H9 (cell line): ENCODE measurements around the gene SLC12A8. TPM values are rescaled to one million over a fixed set of nuclear protein-coding genes. Genes with fewer than 3 reads are reported as not detected.
A peak's percentile ranks its signal among the peaks of the same experiment; 100 is the strongest.

Experiments
- DNase-seq: peaks from one replicate; pipeline ENCODE4 v3.0.0-alpha.2; 2017
- H2AFZ ChIP-seq: one replicate; pipeline ENCODE4 v1.6.1; 2013; ENCODE audit warnings: mild to moderate bottlenecking, low read length, control low read depth, moderate library complexity
- H2AK5ac ChIP-seq: 2 replicates; pipeline ENCODE4 v1.6.1; 2013; ENCODE audit warnings: low read length, control low read depth, mixed read lengths; ENCODE audit not compliant: insufficient read length
- H2BK120ac ChIP-seq: one replicate; pipeline ENCODE4 v1.6.1; 2013; ENCODE audit warnings: low read depth, mild to moderate bottlenecking, low read length, control low read depth, inconsistent platforms; ENCODE audit not compliant: poor library complexity, severe bottlenecking
- H2BK12ac ChIP-seq: 2 replicates; pipeline ENCODE4 v1.6.1; 2013; ENCODE audit warnings: low read length, control low read depth, mixed read lengths, low read depth; ENCODE audit not compliant: insufficient read length
- H2BK15ac ChIP-seq: 2 replicates; pipeline ENCODE4 v1.6.1; 2013; ENCODE audit warnings: low read depth, low read length, control low read depth
- H2BK20ac ChIP-seq: one replicate; pipeline ENCODE4 v1.6.1; 2013; ENCODE audit warnings: low read depth, mild to moderate bottlenecking, low read length, control low read depth, inconsistent platforms; ENCODE audit not compliant: poor library complexity, severe bottlenecking
- H2BK5ac ChIP-seq: 2 replicates; pipeline ENCODE4 v1.6.1; 2013; ENCODE audit warnings: low read length, control low read depth, mixed read lengths; ENCODE audit not compliant: insufficient read length
- H3K14ac ChIP-seq: 2 replicates; pipeline ENCODE4 v1.6.1; 2013; ENCODE audit warnings: low read length, control low read depth; ENCODE audit not compliant: insufficient read depth
- H3K18ac ChIP-seq: 2 replicates; pipeline ENCODE4 v1.6.1; 2013; ENCODE audit warnings: low read depth, mild to moderate bottlenecking, mixed read lengths, low read length, control low read depth; ENCODE audit not compliant: insufficient read length
- H3K23ac ChIP-seq: 2 replicates; pipeline ENCODE4 v1.6.1; 2013; ENCODE audit warnings: low read length, control low read depth, mixed read lengths, low read depth; ENCODE audit not compliant: insufficient read length
- H3K23me2 ChIP-seq: 2 replicates; pipeline ENCODE4 v1.6.1; 2013; ENCODE audit warnings: low read depth, mild to moderate bottlenecking, mixed read lengths, low read length, control low read depth; ENCODE audit not compliant: insufficient read length, poor library complexity, severe bottlenecking
- H3K27ac ChIP-seq: 2 replicates; pipeline ENCODE4 v1.5.1; 2013; ENCODE audit warnings: low read length, control low read depth, mixed read lengths, low read depth; ENCODE audit not compliant: insufficient read length
- H3K27me3 ChIP-seq: 2 replicates; pipeline ENCODE4 v1.6.1; 2013; ENCODE audit warnings: low read length, control low read depth, inconsistent platforms; ENCODE audit not compliant: insufficient read depth
- H3K4ac ChIP-seq: 2 replicates; pipeline ENCODE4 v1.6.1; 2013; ENCODE audit warnings: low read depth, mild to moderate bottlenecking, control low read depth, inconsistent platforms, low read length, moderate library complexity
- H3K4me1 ChIP-seq: 2 replicates; pipeline ENCODE4 v1.6.1; 2013; ENCODE audit warnings: low read length, control low read depth, inconsistent platforms; ENCODE audit not compliant: insufficient read depth
- H3K4me2 ChIP-seq: 2 replicates; pipeline ENCODE4 v1.6.1; 2013; ENCODE audit warnings: low read length, control low read depth, mixed read lengths; ENCODE audit not compliant: insufficient read length, insufficient read depth
- H3K56ac ChIP-seq: 2 replicates; pipeline ENCODE4 v1.6.1; 2013; ENCODE audit warnings: low read depth, mild to moderate bottlenecking, mixed read lengths, low read length, control low read depth; ENCODE audit not compliant: insufficient read length
- H3K79me1 ChIP-seq: 2 replicates; pipeline ENCODE4 v1.6.1; 2013; ENCODE audit warnings: low read depth, mild to moderate bottlenecking, moderate library complexity, low read length, control low read depth, inconsistent platforms; ENCODE audit not compliant: insufficient read depth, poor library complexity, severe bottlenecking
- H3K79me2 ChIP-seq: 2 replicates; pipeline ENCODE4 v1.6.1; 2013; ENCODE audit warnings: low read length, control low read depth, inconsistent platforms; ENCODE audit not compliant: insufficient read depth
- H3K9ac ChIP-seq: 2 replicates; pipeline ENCODE4 v1.6.1; 2013; ENCODE audit warnings: low read length, control low read depth, mixed read lengths; ENCODE audit not compliant: insufficient read length; ENCODE audit errors: extremely low read depth
- H3K9me3 ChIP-seq: one replicate; pipeline ENCODE4 v1.6.1; 2013; ENCODE audit warnings: low read depth, low read length, inconsistent platforms; ENCODE audit not compliant: control insufficient read depth
- H3T11ph ChIP-seq: one replicate; pipeline ENCODE4 v1.6.1; 2013; ENCODE audit warnings: mild to moderate bottlenecking, low read length, control low read depth, inconsistent platforms
- H4K20me1 ChIP-seq: one replicate; pipeline ENCODE4 v1.6.1; 2013; ENCODE audit not compliant: control insufficient read depth, insufficient read length, insufficient read depth
- H4K5ac ChIP-seq: 2 replicates; pipeline ENCODE4 v1.6.1; 2013; ENCODE audit warnings: low read depth, mild to moderate bottlenecking, mixed read lengths, low read length, control low read depth; ENCODE audit not compliant: insufficient read length
- H4K8ac ChIP-seq: replicated peaks from 2 replicates; pipeline ENCODE4 v1.6.1; 2013; ENCODE audit warnings: low read length, control low read depth, mixed read lengths, low read depth; ENCODE audit not compliant: insufficient read length
- H4K91ac ChIP-seq: 2 replicates; pipeline ENCODE4 v1.6.1; 2013; ENCODE audit warnings: low read depth, mild to moderate bottlenecking, moderate library complexity, mixed read lengths, low read length, control low read depth; ENCODE audit not compliant: insufficient read length
- H3K27ac Mint-ChIP-seq, 3 experiments: 2 replicates in 2 of 3; 3 replicates in 1 of 3; pipeline ENCODE4 v1.8.0; 2020 to 2021; ENCODE audit warnings: mixed read lengths in 3 of 3, mild to moderate bottlenecking in 1 of 3, moderate library complexity in 1 of 3
- H3K27me3 Mint-ChIP-seq: 2 replicates; pipeline ENCODE4 v1.8.0; 2021; ENCODE audit warnings: low read depth, mild to moderate bottlenecking, moderate library complexity, mixed read lengths
- H3K36me3 Mint-ChIP-seq, 3 experiments: 2 replicates in 2 of 3; 3 replicates in 1 of 3; pipeline ENCODE4 v1.8.0; 2020 to 2021; ENCODE audit warnings: low read depth in 3 of 3, mixed read lengths in 3 of 3; ENCODE audit not compliant: insufficient read depth in 1 of 3
- H3K4me1 Mint-ChIP-seq, 2 experiments: 2 replicates each; pipeline ENCODE4 v1.8.0; 2020; ENCODE audit warnings: mixed read lengths in 2 of 2
- H3K4me3 Mint-ChIP-seq, 2 experiments: 2 replicates in 1 of 2; 3 replicates in 1 of 2; pipeline ENCODE4 v1.8.0; 2020 to 2021; ENCODE audit warnings: mild to moderate bottlenecking in 2 of 2, mixed read lengths in 2 of 2, moderate library complexity in 1 of 2
- H3K9me3 Mint-ChIP-seq, 2 experiments: 2 replicates in 1 of 2; 3 replicates in 1 of 2; pipeline ENCODE4 v1.8.0; 2020; ENCODE audit warnings: mild to moderate bottlenecking in 2 of 2, mixed read lengths in 2 of 2, moderate library complexity in 1 of 2
- CTCF ChIP-seq: fragments of 200-600 bp; sonication (generic); conservative IDR thresholded peaks from 3 replicates; pipeline ENCODE4 v1.8.0; 2021; ENCODE audit warnings: antibody characterized with exemption, mild to moderate bottlenecking
- WGBS: extraction: QIAGEN DNeasy Blood & Tissue Kit; methylation state at CpG from one replicate; pipeline ENCODE4 v1.1.7; 2013; ENCODE audit warnings: missing lambda C conversion rate, low lambda C conversion rate, mixed read lengths; ENCODE audit not compliant: insufficient read length; ENCODE audit errors: extremely low coverage; 5-methylcytosine and 5-hydroxymethylcytosine counted together
- total RNA-seq: library from RNA; stranded (reverse); gene quantifications from 2 replicates; pipeline ENCODE4 v1.2.1, GENCODE V29; 2021

Gene SLC12A8
- total RNA-seq, 1 experiment from 2014 or later: 8.2 TPM

- no peak overlapping the region for H3K18ac ChIP-seq
- no peak overlapping the region for H4K91ac ChIP-seq
- H4K20me1 ChIP-seq: no peaks in the 10 kb centered on the region
- H3K27ac Mint-ChIP-seq: peak overlapping the region in 1 of 3 experiments; percentile 57; a peak in 1 of 7 replicates
- no peaks in the 10 kb centered on the region for H3K27me3 ChIP-seq
- no peaks in the 10 kb centered on the region for H3K23me2 ChIP-seq
- no peak overlapping the region for H2BK5ac ChIP-seq
- H2BK12ac ChIP-seq: no peak overlapping the region
- WGBS: no CpG with 5 or more reads among the region's 10 CpGs
- H3K4me1 Mint-ChIP-seq: peaks cover 48 to 59% of the 10 kb centered on the region in 2 experiments
- H3K14ac ChIP-seq: no peak overlapping the region; the same call in 1 of the 2 replicates
- DNase-seq: no peak
- no peak overlapping the region for H4K8ac ChIP-seq
- no peaks in the 10 kb centered on the region for H3K79me1 ChIP-seq
- no peak overlapping the region for H3K23ac ChIP-seq
- H3K4ac ChIP-seq: no peak overlapping the region
- no peaks in the 10 kb centered on the region for H3K9me3 ChIP-seq
- H4K5ac ChIP-seq: no peak overlapping the region
- H3K56ac ChIP-seq: no peak overlapping the region
- H2AFZ ChIP-seq: no peak overlapping the region
- TF ChIP-seq CTCF: no peak
- no peak overlapping the region for H2BK15ac ChIP-seq
- H3K4me1 ChIP-seq: no peaks in the 10 kb centered on the region; the same call in 1 of the 2 replicates
- no peak overlapping the region for H2AK5ac ChIP-seq
- no peaks in the 10 kb centered on the region; the same call in 1 of the 2 replicates for H3K27me3 Mint-ChIP-seq
- H3K4me2 ChIP-seq: no peak overlapping the region
- H3K79me2 ChIP-seq: no peaks in the 10 kb centered on the region
- H2BK120ac ChIP-seq: no peak overlapping the region
- H3K9me3 Mint-ChIP-seq: no peaks in the 10 kb centered on the region
- H3K9ac ChIP-seq: no peak overlapping the region
- no peak overlapping the region for H3K4me3 Mint-ChIP-seq
- H3T11ph ChIP-seq: no peak overlapping the region
- H3K36me3 Mint-ChIP-seq: no peaks in the 10 kb centered on the region
- H3K27ac ChIP-seq: no peak overlapping the region
- no peak overlapping the region for H2BK20ac ChIP-seq
Measured at GRCh38 chr3:125152951-125153350, 59.6 kb downstream of the SLC12A8 start.
